Globus pallidus (tissue), 1 donor: Measurements from ENCODE around the gene CACNA1D.

Experiments used
- DNase-seq: peaks from one replicate; pipeline ENCODE4 v3.0.0-alpha.2; 2015; ENCODE audit warnings: low spot score

Gene CACNA1D

GRCh38 chr3:53495520-53496391, 1.3 kb downstream of the CACNA1D start:
- no peak for DNase-seq

- DNase-seq, result no peak
Observed at GRCh38 chr3:53496392-53496670, 1.9 kb downstream of the CACNA1D start.

GRCh38 chr3:53496984-53497383, 2.6 kb downstream of the CACNA1D start:
- no peak for DNase-seq

- DNase-seq, result no peak
Observed at GRCh38 chr3:53498806-53499641, 4.6 kb downstream of the CACNA1D start.

- DNase-seq, result no peak
Observed at GRCh38 chr3:53500165-53500777, 5.9 kb downstream of the CACNA1D start.

GRCh38 chr3:53501178-53501577, 6.8 kb downstream of the CACNA1D start:
- no peak for DNase-seq

- DNase-seq, result no peak
Observed at GRCh38 chr3:53502737-53503136, 8.3 kb downstream of the CACNA1D start.

GRCh38 chr3:53503195-53503594, 8.8 kb downstream of the CACNA1D start:
- DNase-seq, result no peak

GRCh38 chr3:53506110-53506762, 11.8 kb downstream of the CACNA1D start:
- no peak for DNase-seq

- no peak for DNase-seq
Observed at GRCh38 chr3:53506763-53507145, 12.3 kb downstream of the CACNA1D start.

- no peak for DNase-seq
Observed at GRCh38 chr3:53509494-53509893, 15.1 kb downstream of the CACNA1D start.

- DNase-seq, result no peak
Observed at GRCh38 chr3:53510508-53510907, 16.1 kb downstream of the CACNA1D start.

- DNase-seq, result no peak
Observed at GRCh38 chr3:53511246-53511645, 16.8 kb downstream of the CACNA1D start.

- no peak for DNase-seq
Observed at GRCh38 chr3:53513556-53514190, 19.3 kb downstream of the CACNA1D start.

GRCh38 chr3:53516339-53516738, 21.9 kb downstream of the CACNA1D start:
- peak; percentile 57 for DNase-seq

- no peak for DNase-seq
Observed at GRCh38 chr3:53518495-53518981, 24.1 kb downstream of the CACNA1D start.

GRCh38 chr3:53519065-53519709, 24.8 kb downstream of the CACNA1D start:
- DNase-seq, result no peak

GRCh38 chr3:53523346-53523745, 28.9 kb downstream of the CACNA1D start:
- no peak for DNase-seq

- DNase-seq, result no peak
Observed at GRCh38 chr3:53524566-53524965, 30.2 kb downstream of the CACNA1D start.

GRCh38 chr3:53525765-53526703, 31.6 kb downstream of the CACNA1D start:
- DNase-seq, result no peak
